Ishikawa (cell line): ENCODE results near the gene EPS15.

Source experiments
- CEBPB ChIP-seq: IDR thresholded peaks from 2 replicates; pipeline ENCODE4 v1.6.1; 2012
- CREB1 ChIP-seq: IDR thresholded peaks from 2 replicates; pipeline ENCODE4 v1.6.1; 2012; ENCODE audit warnings: low read depth
- EGR1 ChIP-seq: IDR thresholded peaks from 2 replicates; pipeline ENCODE4 v1.6.1; 2012
- EP300 ChIP-seq: IDR thresholded peaks from 2 replicates; pipeline ENCODE4 v1.6.1; 2012; ENCODE audit warnings: borderline replicate concordance
- FOXM1 ChIP-seq: IDR thresholded peaks from 2 replicates; pipeline ENCODE4 v1.6.1; 2012; ENCODE audit warnings: low read depth, borderline replicate concordance
- MAX ChIP-seq: IDR thresholded peaks from 2 replicates; pipeline ENCODE4 v1.6.1; 2012
- NFIC ChIP-seq: IDR thresholded peaks from 2 replicates; pipeline ENCODE4 v1.6.1; 2012
- RAD21 ChIP-seq: IDR thresholded peaks from 2 replicates; pipeline ENCODE4 v1.6.1; 2012; ENCODE audit warnings: low read depth
- REST ChIP-seq: IDR thresholded peaks from 2 replicates; pipeline ENCODE4 v1.6.1; 2012; ENCODE audit warnings: low read depth, mild to moderate bottlenecking
- TAF1 ChIP-seq: IDR thresholded peaks from 2 replicates; pipeline ENCODE4 v1.6.1; 2012; ENCODE audit warnings: low read depth, mild to moderate bottlenecking
- TCF12 ChIP-seq: IDR thresholded peaks from 2 replicates; pipeline ENCODE4 v1.6.1; 2012; ENCODE audit warnings: low read depth
- TEAD4 ChIP-seq: IDR thresholded peaks from 2 replicates; pipeline ENCODE4 v1.6.1; 2012
- USF1 ChIP-seq: IDR thresholded peaks from 2 replicates; pipeline ENCODE4 v1.6.1; 2012
- YY1 ChIP-seq: IDR thresholded peaks from 2 replicates; pipeline ENCODE4 v1.6.1; 2012; ENCODE audit warnings: low read depth
- ZBTB7A ChIP-seq: IDR thresholded peaks from 2 replicates; pipeline ENCODE4 v1.6.1; 2012; ENCODE audit warnings: low read depth

Gene EPS15

GRCh38 chr1:51565009-51565408 is 45.9 kb upstream of the EPS15 start:
- no peak for TF ChIP-seq CEBPB
- TF ChIP-seq USF1 = no peak
- TF ChIP-seq MAX = no peak
- no peak for TF ChIP-seq CREB1
- TF ChIP-seq EGR1 = no peak

GRCh38 chr1:51564124-51564523 is 45.1 kb upstream of the EPS15 start:
- TF ChIP-seq EP300 (no peak), TCF12 (no peak), TEAD4 (no peak), CEBPB (no peak), TAF1 (no peak), ZBTB7A (no peak), REST (no peak), YY1 (no peak), CREB1 (no peak), FOXM1 (no peak), NFIC (no peak), EGR1 (no peak), USF1 (no peak), RAD21 (no peak)

- TF ChIP-seq CREB1 (no peak), TAF1 (no peak), NFIC (no peak), USF1 (no peak), ZBTB7A (no peak), MAX (no peak)
These were observed 42.6 kb upstream of the EPS15 start for GRCh38 chr1:51561702-51562101.

GRCh38 chr1:51560034-51560433 is 41.0 kb upstream of the EPS15 start:
- TF ChIP-seq EGR1 = no peak
- TF ChIP-seq USF1 = no peak
- no peak for TF ChIP-seq FOXM1
- no peak for TF ChIP-seq TCF12
- TF ChIP-seq REST = no peak
- TF ChIP-seq CEBPB = no peak
- no peak for TF ChIP-seq ZBTB7A
- no peak for TF ChIP-seq MAX
- no peak for TF ChIP-seq TEAD4
- TF ChIP-seq EP300 = no peak
- no peak for TF ChIP-seq CREB1
- no peak for TF ChIP-seq TAF1
- no peak for TF ChIP-seq YY1
- TF ChIP-seq RAD21 = no peak
- no peak for TF ChIP-seq NFIC

- TF ChIP-seq EGR1 (no peak), NFIC (no peak), TEAD4 (no peak), REST (no peak), MAX (no peak), YY1 (no peak), USF1 (no peak), EP300 (no peak), CREB1 (no peak), FOXM1 (no peak), CEBPB (no peak), TCF12 (no peak), TAF1 (no peak), ZBTB7A (no peak), RAD21 (no peak)
These were observed 40.4 kb upstream of the EPS15 start for GRCh38 chr1:51559501-51559900.
